Small intestine (tissue), 7 donors: ENCODE measurements around the gene SORT1. TPM values are rescaled to one million over a fixed set of nuclear protein-coding genes. Genes with fewer than 3 reads are reported as not detected.
A peak's percentile ranks its signal among the peaks of the same experiment; 100 is the strongest.

ENCODE experiments used
- DNase-seq, 2 donors: peaks; one replicate each; pipeline versions ENCODE4 v3.0.0 to v3.0.0-alpha.2; 2013
- FAIRE-seq: peaks from 2 replicates; lab custom pipeline; 2012; peaks lifted over from hg19 to GRCh38; lab: Jason Lieb, UNC
- H3K27ac ChIP-seq, 3 donors: one replicate each; pipeline ENCODE4 v1.5.1; 2013; ENCODE audit warnings: low read length in 2 of 3, mild to moderate bottlenecking in 2 of 3, control low read depth in 1 of 3, inconsistent platforms in 1 of 3, low read depth in 1 of 3, moderate library complexity in 1 of 3
- H3K27me3 ChIP-seq, 3 donors: one replicate each; pipeline ENCODE4 v1.6.1; 2013; ENCODE audit warnings: low read length in 3 of 3, inconsistent platforms in 1 of 3; ENCODE audit not compliant: control insufficient read depth in 3 of 3, insufficient read depth in 3 of 3
- H3K36me3 ChIP-seq, 3 donors: one replicate each; pipeline ENCODE4 v1.6.1; 2013; ENCODE audit warnings: low read length in 3 of 3, inconsistent platforms in 1 of 3, low read depth in 1 of 3, mild to moderate bottlenecking in 1 of 3, moderate library complexity in 1 of 3; ENCODE audit not compliant: control insufficient read depth in 3 of 3, insufficient read depth in 2 of 3
- H3K4me1 ChIP-seq, 3 donors: one replicate each; pipeline ENCODE4 v1.6.1; 2013; ENCODE audit warnings: low read length in 2 of 3, inconsistent platforms in 1 of 3, low read depth in 1 of 3, mild to moderate bottlenecking in 1 of 3, moderate library complexity in 1 of 3; ENCODE audit not compliant: control insufficient read depth in 3 of 3, insufficient read depth in 2 of 3
- H3K4me3 ChIP-seq, 3 donors: one replicate each; pipeline ENCODE4 v1.5.1; 2013; ENCODE audit warnings: low read length in 3 of 3, control low read depth in 1 of 3, inconsistent platforms in 1 of 3, low read depth in 1 of 3, mild to moderate bottlenecking in 1 of 3, moderate library complexity in 1 of 3
- H3K9me3 ChIP-seq, 2 donors: one replicate each; pipeline ENCODE4 v1.6.1; 2013; ENCODE audit warnings: low read depth in 1 of 2, low read length in 1 of 2; ENCODE audit not compliant: control insufficient read depth in 2 of 2, insufficient read depth in 1 of 2
- whole genome bisulfite sequencing, 3 donors: extraction: QIAGEN DNeasy Blood & Tissue Kit; methylation state at CpG; one replicate each; pipeline ENCODE4 v1.1.7; 2013; 5-methylcytosine and 5-hydroxymethylcytosine counted together
- polyA plus RNA-seq, 4 donors: library from polyadenylated mRNA; stranded (reverse) in 3 of 4; unstranded in 1 of 4; fragments of 200-250 nt in 3 of 4; fragments of 120-200 nt in 1 of 4; gene quantifications; one replicate each; pipeline versions ENCODE4 v1.2.1 to v1.2.3, GENCODE V29; 2013
- donor health status: healthy with polysubstance abuse.
- donor health status: control.
- donor health status: control.
- donor health status: Bipolar disorder and iron deficiency.
- donor health status: healthy.

Gene SORT1
- polyA plus RNA-seq, 4 donors, result 7.0 to 51.5 (median 23.6) TPM

DNA sequence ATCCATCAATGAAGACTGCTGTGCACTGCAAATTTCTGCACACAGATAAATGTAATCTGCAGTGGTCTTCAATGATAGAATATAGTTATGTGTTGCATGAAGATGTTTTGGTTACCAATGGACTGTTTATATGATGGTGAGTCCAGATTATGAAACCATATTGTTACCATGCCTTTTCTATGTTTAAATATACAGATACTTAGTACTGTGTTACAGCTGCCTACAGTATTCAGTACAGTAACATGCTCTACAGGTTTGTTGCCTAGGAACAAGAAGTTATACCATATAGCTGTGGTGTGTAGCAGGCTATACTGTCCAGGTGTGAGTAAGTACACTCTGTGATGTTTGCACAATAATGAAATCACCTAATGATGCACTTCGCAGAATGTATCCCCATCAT, 40.8 kb downstream of the SORT1 start:
- no peak for FAIRE-seq
- Histone ChIP-seq H3K27me3 (no peaks in the 10 kb centered on the region), H3K9me3 (no peaks in the 10 kb centered on the region), H3K4me3 (no peak overlapping the region), H3K27ac (no peak overlapping the region), H3K36me3 (peaks cover 0 to 3% (median 3%) of the 10 kb centered on the region in 3 donors), H3K4me1 (peaks cover 0 to 6% (median 0%) of the 10 kb centered on the region in 3 donors)
- no peak for DNase-seq
- WGBS, 3 donors, result 85 to 96% (median 86%) methylated on average over 1 of the region's 1 CpG

DNA sequence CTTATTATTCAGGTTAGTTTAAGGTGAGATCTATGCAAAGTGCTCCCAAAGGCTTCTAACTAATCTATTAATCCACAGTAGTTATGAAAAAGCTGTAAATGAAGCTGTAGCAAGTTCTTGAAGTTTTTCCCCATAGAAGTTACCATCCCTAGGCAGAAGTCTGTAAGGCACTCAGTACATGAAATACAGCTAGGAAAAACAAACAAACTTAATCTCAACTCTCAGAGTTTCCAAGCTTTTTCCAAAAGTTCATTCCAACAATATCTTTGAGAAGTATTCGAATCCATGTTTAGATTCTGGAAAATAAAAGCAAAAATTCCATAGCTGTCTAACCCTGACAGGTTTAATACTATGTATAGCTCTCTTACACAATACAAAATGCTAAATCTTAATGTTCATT, 41.2 kb downstream of the SORT1 start:
- WGBS, 3 donors, result 59 to 84% (median 66%) methylated on average over 1 of the region's 1 CpG
- no peak for FAIRE-seq
- Histone ChIP-seq H3K4me1 (peaks cover 0 to 10% (median 0%) of the 10 kb centered on the region in 3 donors), H3K27me3 (no peaks in the 10 kb centered on the region), H3K9me3 (no peaks in the 10 kb centered on the region), H3K4me3 (no peak overlapping the region), H3K36me3 (peaks cover 0 to 3% (median 3%) of the 10 kb centered on the region in 3 donors), H3K27ac (no peak overlapping the region)
- no peak for DNase-seq

DNA sequence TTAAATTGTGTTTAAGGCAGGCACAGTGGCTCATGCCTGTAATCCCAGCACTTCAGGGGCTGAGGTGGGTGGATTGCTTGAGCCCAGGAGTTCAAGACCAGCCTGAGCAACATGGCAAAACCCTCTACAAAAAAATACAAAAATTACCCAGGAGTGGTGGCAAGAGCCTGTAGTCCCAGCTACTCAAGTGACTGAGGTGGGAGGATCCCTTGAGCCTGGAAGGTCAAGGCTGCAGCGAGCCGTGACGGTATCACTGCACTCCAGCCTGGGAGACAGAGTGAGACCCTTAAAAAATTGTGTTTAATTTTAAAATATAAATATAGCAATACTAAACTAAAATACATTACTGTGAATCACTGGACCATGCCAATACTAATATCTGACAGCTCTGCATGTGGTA, 42.8 kb downstream of the SORT1 start:
- no peak overlapping the region for H3K4me3 ChIP-seq
- no peak for DNase-seq
- no peak for FAIRE-seq
- no peak overlapping the region for H3K27ac ChIP-seq
- no peaks in the 10 kb centered on the region for H3K27me3 ChIP-seq
- H3K36me3 ChIP-seq, result peaks cover 0 to 9% (median 3%) of the 10 kb centered on the region in 3 donors
- H3K9me3 ChIP-seq, result no peaks in the 10 kb centered on the region
- peaks cover 0 to 22% (median 0%) of the 10 kb centered on the region in 3 donors for H3K4me1 ChIP-seq
- 91 to 96% (median 93%) methylated on average over 3 of the region's 3 CpGs for WGBS, 3 donors

DNA sequence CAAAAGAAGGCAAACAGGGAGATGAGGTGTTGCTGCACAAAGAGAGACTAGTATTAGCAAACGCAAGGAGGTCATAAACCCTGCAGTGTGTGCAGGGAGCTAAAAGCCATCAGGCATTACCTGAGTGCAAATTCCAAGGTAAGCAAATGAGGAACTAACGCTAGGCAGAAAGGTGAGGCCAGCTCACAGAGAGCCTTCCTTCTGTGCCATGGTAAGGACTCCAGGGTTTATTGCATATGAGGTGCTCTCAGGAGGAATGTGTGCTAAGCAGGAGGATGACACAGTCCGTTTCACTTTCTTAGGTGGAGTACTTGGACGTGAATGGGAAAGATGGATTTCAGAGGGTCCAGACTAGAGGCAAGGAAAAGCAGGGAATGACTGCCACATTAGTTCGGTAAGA, 46.3 kb downstream of the SORT1 start:
- no peak overlapping the region for H3K4me3 ChIP-seq
- peaks cover 0 to 29% (median 1%) of the 10 kb centered on the region in 3 donors for H3K36me3 ChIP-seq
- H3K4me1 ChIP-seq, result peaks cover 0 to 19% (median 0%) of the 10 kb centered on the region in 3 donors
- no peaks in the 10 kb centered on the region for H3K27me3 ChIP-seq
- FAIRE-seq (no peak), DNase-seq (peak; percentile 87 to 96)
- WGBS, 3 donors, result 18 to 66% (median 38%) methylated on average over 5 of the region's 5 CpGs
- no peaks in the 10 kb centered on the region for H3K9me3 ChIP-seq
- H3K27ac ChIP-seq, result peak overlapping the region; percentile 16 to 63 (median 51)

DNA sequence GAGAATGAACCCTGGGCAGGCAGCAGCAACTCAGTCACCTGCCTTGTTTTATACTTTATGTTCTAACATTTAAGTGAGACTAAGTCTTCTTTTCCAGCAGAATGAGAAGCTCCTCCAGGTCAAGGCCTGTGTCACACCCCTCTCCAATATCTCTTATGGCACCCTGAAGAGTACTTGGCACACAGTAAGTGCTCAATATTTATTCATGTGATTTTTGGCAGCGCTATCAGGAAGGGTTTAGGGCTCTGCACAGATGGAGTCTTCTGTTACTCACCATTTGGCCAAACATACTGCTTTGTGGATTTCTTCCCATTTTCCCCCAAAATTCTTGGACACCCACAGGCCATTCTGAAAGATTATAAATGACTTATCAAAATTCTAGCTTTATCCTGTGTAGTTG, 47.1 kb downstream of the SORT1 start:
- Histone ChIP-seq H3K9me3 (no peaks in the 10 kb centered on the region), H3K27me3 (no peaks in the 10 kb centered on the region), H3K4me3 (no peak overlapping the region), H3K4me1 (peaks cover 0 to 19% (median 0%) of the 10 kb centered on the region in 3 donors), H3K27ac (peak overlapping the region in 2 of 3 donors; percentile 15 to 35), H3K36me3 (peaks cover 0 to 29% (median 1%) of the 10 kb centered on the region in 3 donors)
- no peak for FAIRE-seq
- no peak for DNase-seq
- WGBS, 3 donors, result 39 to 63% (median 57%) methylated on average over 1 of the region's 1 CpG

DNA sequence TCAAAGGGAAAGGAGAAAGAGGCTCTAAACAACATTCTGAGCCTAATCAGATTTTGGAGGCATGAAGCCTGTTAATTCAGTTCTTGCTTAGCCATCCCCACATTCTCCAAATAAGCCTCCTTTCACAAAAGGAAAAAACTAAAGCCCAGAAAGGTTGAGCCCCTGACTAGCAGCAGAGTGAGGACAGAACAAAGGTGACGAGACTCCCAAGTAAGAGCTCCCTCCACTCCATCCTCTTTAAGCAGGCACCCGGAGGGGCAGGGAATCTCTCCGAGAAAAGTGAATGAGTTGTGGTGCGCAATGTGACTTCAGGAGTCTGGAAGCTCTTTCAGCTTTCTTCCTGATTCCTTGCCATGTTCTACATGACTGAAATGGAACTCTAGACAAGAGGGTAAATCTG, 47.5 kb downstream of the SORT1 start:
- Histone ChIP-seq H3K4me1 (peaks cover 0 to 19% (median 0%) of the 10 kb centered on the region in 3 donors), H3K4me3 (no peak overlapping the region), H3K27ac (no peak overlapping the region), H3K36me3 (peaks cover 0 to 31% (median 3%) of the 10 kb centered on the region in 3 donors), H3K27me3 (no peaks in the 10 kb centered on the region), H3K9me3 (no peaks in the 10 kb centered on the region)
- 93 to 94% (median 94%) methylated on average over 4 of the region's 4 CpGs for WGBS, 3 donors
- FAIRE-seq (no peak), DNase-seq (no peak)

DNA sequence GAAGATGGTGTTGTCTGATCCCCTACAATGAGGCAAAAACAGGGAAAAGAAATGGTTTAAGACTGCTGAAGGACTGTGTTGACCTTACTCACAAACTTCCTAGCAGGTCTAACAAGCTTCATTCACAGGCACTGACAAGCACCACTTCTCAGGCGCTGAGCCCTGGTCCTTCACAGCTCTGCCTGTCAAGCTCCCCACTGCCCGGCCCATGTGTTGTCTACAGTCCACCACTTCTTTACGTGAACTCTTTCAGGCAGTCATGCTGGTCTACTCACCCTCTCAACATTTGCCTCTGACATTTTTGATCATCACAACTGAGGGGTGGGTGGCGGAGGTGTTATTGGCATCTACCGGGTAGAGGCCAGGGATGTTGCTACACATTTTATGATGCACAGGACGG, 50.2 kb downstream of the SORT1 start:
- Histone ChIP-seq H3K4me1 (peaks cover 0 to 19% (median 0%) of the 10 kb centered on the region in 3 donors), H3K9me3 (no peaks in the 10 kb centered on the region), H3K4me3 (no peak overlapping the region), H3K27ac (no peak overlapping the region), H3K27me3 (no peaks in the 10 kb centered on the region), H3K36me3 (peaks cover 0 to 43% (median 3%) of the 10 kb centered on the region in 3 donors)
- WGBS, 3 donors, result 92 to 94% (median 93%) methylated on average over 6 of the region's 6 CpGs
- FAIRE-seq, result no peak
- DNase-seq, result no peak

DNA sequence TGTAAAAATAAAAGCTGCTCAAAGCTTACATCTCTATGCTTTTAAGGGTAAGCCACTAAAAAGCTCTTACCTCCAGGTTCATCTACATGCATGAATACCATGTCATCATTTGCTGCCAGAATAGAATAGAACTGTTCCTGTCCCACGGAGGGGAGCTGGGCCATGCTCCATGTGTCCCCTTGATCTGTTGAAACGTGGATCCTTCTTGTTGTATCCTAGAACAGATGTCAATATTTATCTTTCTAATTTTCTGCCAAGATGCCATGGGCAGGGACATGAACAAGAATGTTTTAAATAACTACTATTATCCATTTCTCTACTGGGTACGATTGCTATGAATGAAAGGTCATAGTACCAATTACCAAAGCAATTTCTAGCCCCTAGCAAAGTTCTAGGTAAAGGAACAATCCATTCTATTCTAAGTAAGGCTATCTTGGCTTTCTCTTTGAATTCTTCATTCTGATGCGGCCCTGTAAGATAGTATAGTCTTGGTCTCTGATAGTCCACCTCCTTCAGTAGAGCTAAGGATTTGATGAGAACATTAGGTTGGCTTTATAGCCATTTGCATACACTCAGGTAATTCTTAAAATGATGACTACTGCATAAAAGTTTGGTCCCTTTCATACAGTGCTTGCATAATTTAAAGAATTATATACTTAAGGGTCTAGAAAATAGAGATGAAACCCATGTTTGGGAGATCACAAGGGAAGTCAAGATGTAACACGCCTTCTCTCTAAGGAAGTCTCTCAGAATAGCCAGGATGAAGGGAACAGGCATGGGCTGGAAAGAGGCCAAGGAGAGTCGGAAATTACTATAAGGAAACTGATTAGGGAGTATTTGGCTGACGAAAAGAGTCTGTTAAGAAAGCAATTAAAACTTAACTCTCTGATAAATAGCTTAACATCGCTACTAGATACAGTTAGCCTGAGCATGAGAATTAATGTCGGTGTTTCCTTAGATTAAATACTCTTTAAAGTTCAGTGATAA, 55.5 kb downstream of the SORT1 start:
- H3K27ac ChIP-seq, result no peak overlapping the region
- 28 to 50% (median 47%) methylated on average over 9 of the region's 9 CpGs for whole genome bisulfite sequencing, 3 donors
- no peaks in the 10 kb centered on the region for H3K9me3 ChIP-seq
- H3K27me3 ChIP-seq, result no peaks in the 10 kb centered on the region
- H3K36me3 ChIP-seq, result peaks cover 7 to 42% (median 8%) of the 10 kb centered on the region in 3 donors
- FAIRE-seq (no peak), DNase-seq (peak in 1 of 2 donors; percentile 84)
- H3K4me1 ChIP-seq, result no peaks in the 10 kb centered on the region
- H3K4me3 ChIP-seq, result no peak overlapping the region
